Activated CD8-positive, alpha-beta memory T cell treated with anti-CD3 and anti-CD28 coated beads, Interleukin-2, amount 50 U/mL, for 48 hours (primary cell): ENCODE results near the gene ARR3.
"Not testable (repeated sequence)": the region's sequence is repeated elsewhere in the genome, so short reads cannot be mapped to it uniquely, and the experiment has no call there.

Source experiments
- DNase-seq: peaks from one replicate; pipeline ENCODE4 v3.0.0-alpha.2; 2020

ARR3 gene

GRCh38 chrX:70281951-70282350 is 13.8 kb downstream of the ARR3 start, which contains the start of gene RAB41:
TSS of gene RAB41 (plus strand) at chrX:70282172. CDS start at chrX:70282218, 46 bp downstream.
- DNase-seq: no peak

DNA sequence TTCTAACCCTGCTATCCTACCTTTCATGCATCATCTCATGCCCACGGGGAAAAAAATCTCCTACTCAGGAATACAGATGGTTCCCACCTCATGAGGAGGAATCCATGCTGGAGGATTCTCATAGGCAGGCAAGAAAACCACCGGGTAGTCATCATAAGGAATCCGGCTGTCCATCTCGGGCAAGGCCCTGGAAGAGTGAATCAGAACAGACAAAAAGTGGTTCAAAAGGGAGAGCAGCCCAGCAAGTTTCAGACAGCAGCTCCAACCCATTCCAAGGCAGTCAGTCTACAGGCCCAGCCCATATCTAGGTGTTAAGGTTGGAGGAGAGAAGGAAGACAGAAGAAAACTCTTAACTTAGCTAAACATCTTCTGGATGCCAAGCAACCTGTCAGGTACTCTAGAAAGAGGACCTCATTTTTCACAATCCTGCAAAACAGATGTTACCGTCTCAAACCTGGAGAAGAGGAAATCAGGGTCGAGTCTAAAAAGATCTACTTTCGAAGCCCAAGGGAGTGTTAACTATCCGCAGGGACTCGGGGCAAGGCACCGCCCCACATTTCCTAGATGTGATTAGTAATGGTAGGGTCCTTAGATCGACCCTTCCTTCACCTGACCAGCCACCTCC is 21.1 kb downstream of the ARR3 start:
- DNase-seq: no peak

DNA sequence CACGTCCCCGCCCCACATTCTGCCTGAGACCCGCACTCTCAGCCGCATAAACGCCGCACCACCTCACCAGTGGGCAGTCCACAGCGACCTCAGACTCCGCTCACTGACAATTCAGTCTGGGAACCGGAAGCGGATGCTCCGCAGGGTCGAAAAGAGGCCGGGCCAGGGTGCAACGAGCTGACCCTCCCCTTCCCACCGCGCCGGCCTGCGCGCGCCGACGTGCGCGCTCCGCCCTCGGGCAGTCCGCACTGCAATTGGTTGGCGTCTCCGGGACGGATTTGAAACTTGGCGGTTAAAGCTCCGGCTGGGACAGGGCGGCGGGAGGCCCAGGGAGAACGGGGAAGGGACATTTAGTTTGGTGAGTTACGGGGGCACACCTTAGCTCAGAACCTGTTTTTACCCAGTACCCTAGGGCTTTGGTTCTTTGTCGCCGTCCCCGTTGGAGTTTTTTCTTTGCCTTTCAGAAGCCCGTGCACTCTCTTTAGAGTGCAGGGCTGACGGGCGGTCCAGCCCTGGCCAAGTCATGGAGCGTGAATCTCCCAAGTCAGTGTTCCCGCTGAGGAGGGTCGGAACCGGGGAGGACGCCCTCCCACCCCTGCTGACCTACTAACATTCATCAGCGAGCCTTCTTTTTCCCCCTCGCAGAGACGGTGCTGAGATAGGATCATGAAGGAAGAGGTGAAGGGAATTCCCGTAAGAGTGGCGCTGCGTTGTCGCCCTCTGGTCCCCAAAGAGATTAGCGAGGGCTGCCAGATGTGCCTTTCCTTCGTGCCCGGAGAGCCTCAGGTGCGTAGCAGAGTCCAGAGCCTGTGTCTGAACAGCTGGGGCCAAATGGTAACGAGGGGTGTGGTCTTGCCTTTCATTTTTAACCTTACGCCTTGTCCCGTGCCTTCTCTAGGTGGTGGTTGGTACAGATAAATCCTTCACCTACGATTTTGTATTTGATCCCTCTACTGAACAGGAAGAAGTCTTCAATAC is 21.9 kb downstream of the ARR3 start, which contains the start of the genes KIF4A and PDZD11:
Gene KIF4A (plus strand): TSS at position 312 of the 978 bp plus-strand sequence. CDS start 355 bp downstream, at position 667.
Gene PDZD11 (minus strand): TSS at position 135 of the 978 bp plus-strand sequence. CDS start 586 bp downstream, outside the sequence.
- peak; percentile 86 for DNase-seq

- DNase-seq: no peak
These were observed 24.7 kb downstream of the ARR3 start for GRCh38 chrX:70292788-70293187.

DNA sequence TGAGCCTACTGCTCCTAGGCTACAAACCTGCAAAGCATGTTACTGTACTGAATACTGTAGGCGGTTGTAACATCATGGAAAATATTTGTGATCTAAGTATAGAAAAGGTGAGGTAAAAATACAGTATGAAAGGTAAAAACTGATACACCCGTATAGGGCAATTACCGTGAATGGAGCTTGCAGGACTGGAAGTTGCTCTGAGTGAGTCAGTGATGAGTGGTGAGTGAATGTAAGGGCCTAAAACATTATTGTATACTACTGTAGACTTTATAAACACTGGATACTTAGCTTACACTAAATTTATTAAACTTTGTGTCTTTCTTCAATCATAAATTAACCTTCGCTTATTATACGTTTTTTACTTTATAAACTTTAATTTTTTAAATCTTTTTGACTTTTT is 25.5 kb downstream of the ARR3 start:
- no peak for DNase-seq

- DNase-seq: no peak
These were observed 33.6 kb downstream of the ARR3 start for GRCh38 chrX:70301716-70302115.

GRCh38 chrX:70313503-70313902 is 45.4 kb downstream of the ARR3 start:
- no peak for DNase-seq

GRCh38 chrX:70322784-70323183 is 54.6 kb downstream of the ARR3 start:
- DNase-seq: no peak

DNA sequence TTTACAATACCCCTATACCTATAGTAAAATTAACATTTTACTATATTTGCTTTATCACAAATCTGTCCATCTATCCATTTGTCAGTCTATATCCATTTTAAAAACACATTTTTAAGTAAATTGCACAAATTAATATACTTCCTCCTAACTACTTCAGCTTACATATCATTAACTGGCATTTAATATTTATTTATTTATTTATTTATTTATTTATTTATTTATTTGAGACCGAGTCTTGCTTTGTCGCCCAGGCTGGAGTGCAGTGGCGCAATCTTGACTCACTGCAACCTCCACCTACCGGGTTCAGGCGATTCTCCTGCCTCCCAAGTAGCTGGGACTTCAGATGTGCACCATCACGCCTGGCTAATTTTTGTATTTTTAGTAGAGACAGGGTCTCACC is 55.5 kb downstream of the ARR3 start:
- DNase-seq: not testable (repeated sequence)

GRCh38 chrX:70324326-70324725 is 56.2 kb downstream of the ARR3 start:
- no peak for DNase-seq

DNA sequence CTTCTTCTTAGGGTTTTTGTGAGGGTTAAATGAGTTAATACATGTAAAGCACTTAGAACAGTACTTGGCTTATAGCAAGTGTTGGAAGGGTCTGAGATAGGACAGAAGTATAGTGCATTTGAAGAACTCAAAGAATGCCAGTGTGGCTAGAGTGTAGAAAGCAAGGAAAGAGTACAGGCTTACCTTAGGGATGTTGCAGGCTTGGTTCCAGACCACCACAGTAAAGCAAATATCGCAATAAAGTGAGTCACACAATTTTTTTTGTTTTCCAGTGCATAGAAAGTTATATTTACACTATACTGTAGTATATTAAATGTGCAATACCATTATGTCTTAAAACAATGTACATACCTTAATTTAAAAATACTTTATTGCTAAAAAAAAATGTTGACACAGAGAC is 63.0 kb downstream of the ARR3 start:
- no peak for DNase-seq
